NCI-H1436 treated with DMSO at 0.1 percent for 48 hours (cell line): ENCODE results near the gene FCER1G.
"Not testable (repeated sequence)": the region's sequence is repeated elsewhere in the genome, so short reads cannot be mapped to it uniquely, and the experiment has no call there.

Experiments
- DNase-seq: peaks from one replicate; lab custom pipeline; 2025; lab: John Stamatoyannopoulos, UW

Gene FCER1G

DNA sequence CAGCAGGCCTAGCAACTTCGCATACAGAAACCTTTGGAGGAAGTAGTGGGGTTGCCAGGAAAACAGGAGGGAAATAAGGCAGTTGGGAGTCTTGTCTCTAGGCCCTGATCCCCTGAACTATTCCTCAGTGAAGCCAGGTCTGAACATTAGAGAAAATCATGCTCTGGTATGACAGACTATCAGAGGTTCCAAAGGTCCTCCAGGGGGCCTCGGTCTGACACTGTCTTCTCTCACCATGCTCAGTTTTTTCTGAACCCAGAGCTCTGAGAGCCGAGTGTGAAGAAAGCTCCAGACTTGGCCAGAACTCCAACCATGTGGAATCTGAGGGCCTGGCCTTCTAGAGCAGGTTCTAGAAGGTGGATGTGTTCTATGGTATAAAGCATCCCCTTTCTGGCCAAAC is 14.8 kb downstream of the FCER1G start:
- no peak for DNase-seq

GRCh38 chr1:161230762-161231161 is 15.7 kb downstream of the FCER1G start:
- no peak for DNase-seq

GRCh38 chr1:161233102-161233501 is 18.0 kb downstream of the FCER1G start:
- DNase-seq = no peak

- DNase-seq = no peak
Observed at GRCh38 chr1:161235957-161236775, 21.1 kb downstream of the FCER1G start.

GRCh38 chr1:161238039-161238473 is 23.0 kb downstream of the FCER1G start, which contains the start of gene NR1I3:
NR1I3 (minus strand) TSS chr1:161238203; CDS start chr1:161236565, 1,638 bp downstream.
- DNase-seq = no peak

DNA sequence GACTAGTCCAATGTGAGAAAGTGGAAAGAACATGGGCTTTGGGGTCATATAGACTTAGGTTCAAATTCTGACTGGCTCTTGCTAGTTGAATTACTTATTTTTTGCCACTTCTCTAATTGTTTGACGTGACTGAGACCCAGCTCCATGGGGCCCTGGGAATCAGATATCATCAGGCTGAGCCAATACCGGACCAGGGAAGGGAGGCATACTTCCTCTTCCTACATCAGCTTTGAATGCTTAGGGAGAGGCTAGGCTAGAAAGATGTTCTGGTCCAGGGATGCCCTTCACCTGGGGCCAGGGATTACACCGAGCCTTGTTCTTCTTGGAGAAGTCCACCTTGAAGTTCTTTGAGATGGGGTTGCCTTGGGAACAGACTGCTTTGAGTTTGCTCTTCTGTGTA is 26.6 kb downstream of the FCER1G start:
- no peak for DNase-seq

DNA sequence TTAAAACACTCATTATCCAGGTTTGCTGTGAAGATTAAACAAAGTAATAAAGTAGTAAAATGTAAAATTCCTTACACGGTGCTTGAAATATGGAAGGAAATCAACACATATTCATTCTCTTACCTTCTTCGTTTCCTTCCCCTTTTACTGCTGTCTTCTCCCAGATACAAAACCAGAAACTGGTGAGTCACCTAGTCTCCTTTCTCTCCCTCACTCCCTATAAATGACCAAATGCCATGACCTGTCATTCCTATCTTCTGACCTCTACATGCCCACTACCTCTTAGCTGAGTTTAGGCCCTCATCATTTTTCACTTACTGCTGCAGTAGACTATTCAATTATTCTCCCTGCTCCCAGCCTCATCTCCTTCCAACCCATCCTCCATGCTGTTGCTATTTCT is 27.2 kb downstream of the FCER1G start:
- DNase-seq = no peak

DNA sequence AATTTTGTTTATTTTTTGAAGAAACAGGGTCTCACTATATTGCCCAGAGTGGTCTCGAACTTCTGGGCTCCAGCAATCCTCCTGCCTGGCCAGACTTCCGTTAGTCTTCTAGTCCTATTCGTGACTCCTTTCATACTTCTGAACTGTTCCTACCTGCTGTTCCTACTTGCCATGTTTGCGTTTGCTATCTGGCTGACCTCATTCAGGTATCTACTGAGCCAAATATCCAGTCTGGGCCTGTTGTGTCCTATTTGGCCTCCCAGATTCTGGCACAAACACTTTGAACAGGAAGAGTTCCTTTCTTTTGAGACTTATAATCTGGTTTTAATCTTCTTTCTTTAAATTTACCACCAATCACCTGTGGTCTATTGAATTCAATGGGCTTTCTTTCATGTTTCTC is 29.8 kb downstream of the FCER1G start:
- DNase-seq = no peak

DNA sequence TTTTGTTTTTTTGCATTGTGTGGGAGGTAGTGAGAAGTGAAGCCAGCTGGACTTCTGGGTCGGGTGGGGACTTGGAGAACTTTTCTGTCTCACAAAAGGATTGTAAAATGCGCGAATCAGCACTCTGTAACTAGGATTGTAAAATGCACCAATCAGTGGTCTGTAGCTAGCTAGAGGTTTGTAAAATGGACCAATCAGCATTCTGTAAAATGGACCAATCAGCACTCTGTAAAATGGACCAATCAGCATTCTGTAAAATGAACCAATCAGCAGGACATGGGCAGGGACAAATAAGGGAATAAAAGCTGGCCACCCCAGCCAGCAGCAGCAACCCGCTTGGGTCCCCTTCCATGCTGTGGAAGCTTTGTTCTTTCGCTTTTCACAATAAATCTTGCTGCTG is 35.0 kb downstream of the FCER1G start:
- not testable (repeated sequence) for DNase-seq

DNA sequence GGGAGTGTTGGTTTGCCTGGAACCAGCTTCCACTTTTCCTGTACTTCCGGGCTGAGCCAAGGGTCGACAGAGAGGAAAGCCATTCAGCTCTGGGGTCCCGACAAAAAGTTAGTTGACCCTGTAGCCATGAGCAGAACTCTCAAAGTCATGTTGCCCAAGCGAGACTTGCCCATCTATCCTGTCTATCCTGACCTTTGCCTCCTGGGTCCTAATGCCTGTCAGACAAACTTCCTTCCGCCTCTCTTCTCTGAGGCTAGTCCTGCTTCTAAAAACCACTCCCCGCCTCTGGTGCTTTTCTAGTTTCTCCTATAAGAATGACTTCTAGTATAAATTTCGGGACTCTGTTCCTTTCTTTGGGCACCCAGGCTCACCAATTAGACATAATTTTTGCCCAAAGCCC is 35.7 kb downstream of the FCER1G start:
- no peak for DNase-seq

- no peak for DNase-seq
Observed at GRCh38 chr1:161251579-161251978, 36.5 kb downstream of the FCER1G start.

- not testable (repeated sequence) for DNase-seq
Observed at GRCh38 chr1:161255302-161255701, 40.2 kb downstream of the FCER1G start.

DNA sequence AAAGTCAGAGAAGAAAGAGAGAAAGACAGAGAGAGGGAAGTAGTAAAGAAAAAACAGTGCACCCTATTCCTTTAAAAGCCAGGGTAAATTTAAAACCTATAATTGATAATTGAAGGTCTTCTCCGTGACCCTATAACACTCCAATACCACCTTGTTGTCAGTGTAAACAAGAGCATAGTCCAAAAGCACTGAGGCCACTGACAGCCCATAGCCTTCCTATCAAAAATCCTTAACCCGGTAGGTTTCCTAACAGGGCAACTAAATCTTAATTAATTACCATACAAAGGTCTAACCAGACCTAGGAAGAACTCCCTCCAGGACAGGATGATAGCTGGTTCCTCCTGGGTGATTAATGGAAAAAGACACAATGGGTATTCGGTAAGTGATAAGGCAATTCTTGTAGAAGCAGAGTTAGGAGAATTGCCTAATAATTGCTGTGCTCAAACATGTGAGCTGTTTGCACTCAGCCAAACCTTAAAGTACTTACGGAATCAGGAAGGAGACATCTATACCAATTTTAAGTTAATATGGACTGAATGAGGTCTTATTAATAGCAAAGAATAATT is 40.9 kb downstream of the FCER1G start:
- DNase-seq = not testable (repeated sequence)

- DNase-seq = not testable (repeated sequence)
Observed at GRCh38 chr1:161257109-161257508, 42.0 kb downstream of the FCER1G start.

DNA sequence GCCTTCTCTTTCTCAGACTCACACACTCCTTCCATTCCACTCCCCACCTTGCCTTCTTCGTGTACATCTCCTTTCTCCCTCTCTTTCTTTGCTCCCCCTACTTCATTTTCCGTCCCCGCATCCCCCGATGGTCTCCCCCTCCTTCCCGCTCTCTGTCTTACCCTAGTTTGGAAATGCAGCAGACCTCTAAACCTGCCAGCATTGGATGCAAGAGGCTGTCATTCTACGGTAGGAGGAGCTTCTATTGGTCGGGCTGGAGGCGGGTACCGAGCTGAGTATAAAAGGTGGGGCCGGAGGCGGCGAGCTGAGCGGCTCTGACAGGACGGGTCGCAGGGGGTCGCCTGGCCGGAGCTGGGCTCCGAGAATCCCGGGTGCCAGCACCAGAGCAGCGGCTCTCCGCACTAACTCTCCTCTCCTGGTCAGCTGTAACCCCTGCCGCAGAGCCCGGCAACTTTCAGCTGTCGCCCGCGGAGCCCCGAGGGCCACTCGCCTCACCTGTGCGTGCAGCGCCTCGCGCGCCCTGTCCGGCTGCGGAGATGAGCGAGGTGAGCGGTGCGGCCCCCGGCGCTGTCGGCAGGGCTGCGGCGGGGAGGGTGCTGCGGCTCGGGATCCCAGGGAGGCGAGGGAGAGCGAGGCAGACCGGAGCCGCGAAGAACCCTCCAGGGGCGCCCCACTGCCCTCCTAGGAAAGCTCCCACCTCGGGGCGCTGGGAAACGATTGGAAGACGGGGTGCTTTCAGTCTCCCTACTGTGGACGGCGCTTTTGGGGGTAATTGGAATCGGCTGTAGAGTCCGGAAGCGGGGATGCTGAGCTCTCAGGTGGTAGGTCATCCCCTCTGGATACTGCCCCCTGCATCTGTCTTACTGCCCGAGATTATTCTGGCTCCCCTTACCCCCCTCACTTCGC is 43.6 kb downstream of the FCER1G start, which contains the start of gene PCP4L1:
Gene PCP4L1 (plus strand): TSS at position 307 of the 906 bp plus-strand sequence. CDS start 230 bp downstream, at position 537.
- peak; percentile 38 for DNase-seq

GRCh38 chr1:161259345-161259702 is 44.2 kb downstream of the FCER1G start:
- no peak for DNase-seq

DNA sequence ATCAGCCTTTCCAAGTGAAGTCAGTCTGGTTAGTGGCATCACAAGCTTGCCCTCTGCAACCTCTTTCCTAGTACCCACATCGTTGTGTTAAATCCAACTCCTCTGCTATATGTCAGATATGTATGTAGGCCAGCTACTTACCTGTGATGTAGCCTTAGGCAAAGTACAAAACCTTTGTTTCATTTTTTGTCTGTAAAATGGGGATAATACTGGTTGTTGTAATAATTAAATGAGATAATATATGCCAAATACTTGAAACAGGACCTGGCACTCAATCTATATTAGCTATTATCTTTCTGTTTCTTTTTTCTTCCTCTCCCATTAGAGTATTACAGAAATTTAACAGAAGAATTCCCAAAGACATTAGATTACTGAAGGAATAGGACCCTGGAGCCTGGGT is 44.7 kb downstream of the FCER1G start:
- no peak for DNase-seq

DNA sequence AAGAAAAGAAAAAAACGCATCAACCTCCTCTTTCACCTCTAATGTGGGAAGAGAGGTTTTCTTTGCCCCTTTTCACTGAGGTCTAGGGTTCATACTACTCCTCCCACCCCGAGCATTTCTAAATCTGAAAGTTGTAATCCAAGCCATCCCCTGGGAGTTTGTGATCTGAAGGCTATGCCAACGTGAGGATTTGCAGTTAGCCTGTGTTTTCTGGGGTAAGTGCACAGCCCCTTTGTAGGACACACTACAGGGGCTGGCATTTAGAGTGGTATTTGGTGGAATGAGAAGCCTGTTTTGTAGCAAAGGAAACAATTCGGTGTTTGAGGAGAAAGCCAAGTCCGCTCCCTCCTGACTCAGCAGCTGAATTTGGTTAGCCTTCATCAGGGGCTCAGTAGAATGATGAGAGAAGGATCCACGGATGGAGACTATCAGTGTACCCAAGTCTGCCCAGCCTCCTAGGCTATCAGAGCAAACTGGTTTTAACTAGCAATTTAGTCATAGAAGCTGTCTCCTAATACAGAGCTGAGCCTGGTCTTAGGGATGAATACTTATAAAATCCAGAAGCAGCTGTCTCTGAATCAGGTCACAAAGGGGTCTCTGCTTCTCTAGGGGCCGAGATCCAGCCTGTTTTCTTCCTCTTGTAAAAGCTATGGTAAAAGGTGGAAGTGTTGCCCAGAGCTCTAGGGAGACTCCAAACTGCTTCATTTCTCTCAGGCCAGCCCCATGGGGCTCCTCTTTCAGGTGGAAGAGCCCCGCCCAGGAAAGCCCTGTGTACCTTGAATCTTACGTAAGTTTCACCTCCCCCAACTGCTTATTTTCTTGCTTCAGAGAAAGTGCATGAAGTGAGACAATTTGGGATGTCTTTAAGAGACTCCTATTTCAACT is 45.5 kb downstream of the FCER1G start:
- DNase-seq = peak; percentile 31

- DNase-seq = no peak
Observed at GRCh38 chr1:161261261-161262235, 46.5 kb downstream of the FCER1G start.

GRCh38 chr1:161265305-161265704 is 50.2 kb downstream of the FCER1G start:
- DNase-seq = no peak
